ENCODE data around the gene FGGY. TPM values are rescaled to one million over a fixed set of nuclear protein-coding genes. Genes with fewer than 3 reads are reported as not detected.

Gene FGGY
- total RNA-seq, 1 donor, result 24.6 TPM

DNA sequence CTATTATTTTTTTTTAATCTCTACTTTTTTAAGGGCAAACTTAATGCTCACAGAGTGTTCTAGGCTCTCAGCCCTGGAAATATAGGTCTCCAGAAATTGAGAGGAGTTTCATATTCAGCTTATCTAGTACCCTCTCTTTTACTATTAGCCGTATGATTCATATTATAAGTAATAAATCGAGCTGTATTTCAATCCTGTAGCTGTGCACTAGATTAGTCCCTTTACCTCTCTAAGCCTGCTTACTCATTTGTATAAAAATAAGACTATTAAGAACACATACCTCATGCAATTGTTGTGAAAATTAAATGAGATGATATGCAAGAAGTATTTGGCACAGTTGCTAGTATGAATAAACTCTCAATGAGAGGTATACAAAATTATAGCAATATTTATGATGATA, 389.7 kb downstream of the FGGY start:
- H3K4me2 ChIP-seq (ENCODE audit: insufficient read depth, low read length), result no peak overlapping the region
- peaks cover 2% of the 10 kb centered on the region for H3K4me1 ChIP-seq (ENCODE audit: insufficient read depth, low read length)
- no peaks in the 10 kb centered on the region for H3K79me2 ChIP-seq (ENCODE audit: insufficient read depth, low read length)
- H3K36me3 ChIP-seq (ENCODE audit: insufficient read depth, low read length), result no peaks in the 10 kb centered on the region
- no peak overlapping the region for H3K4me3 ChIP-seq (ENCODE audit: insufficient read depth, low read length)
- H3K9me3 ChIP-seq (ENCODE audit: low read depth, low read length), result no peaks in the 10 kb centered on the region
- no peak overlapping the region for H3K27ac ChIP-seq (ENCODE audit: low read depth, low read length)
- no peaks in the 10 kb centered on the region for H4K20me1 ChIP-seq (ENCODE audit: insufficient read depth, low read length)
- TF ChIP-seq CTCF (IDR thresholded peaks at IDR 0.05; ENCODE audit: extremely low read depth, low read depth, low read length), result no peak
- H3K27me3 ChIP-seq (ENCODE audit: insufficient read depth, low read length), result no peaks in the 10 kb centered on the region
- H2AFZ ChIP-seq (ENCODE audit: low read length), result no peak overlapping the region
- DNase-seq (ENCODE audit: insufficient read length, low spot score, missing footprints), result no peak

DNA sequence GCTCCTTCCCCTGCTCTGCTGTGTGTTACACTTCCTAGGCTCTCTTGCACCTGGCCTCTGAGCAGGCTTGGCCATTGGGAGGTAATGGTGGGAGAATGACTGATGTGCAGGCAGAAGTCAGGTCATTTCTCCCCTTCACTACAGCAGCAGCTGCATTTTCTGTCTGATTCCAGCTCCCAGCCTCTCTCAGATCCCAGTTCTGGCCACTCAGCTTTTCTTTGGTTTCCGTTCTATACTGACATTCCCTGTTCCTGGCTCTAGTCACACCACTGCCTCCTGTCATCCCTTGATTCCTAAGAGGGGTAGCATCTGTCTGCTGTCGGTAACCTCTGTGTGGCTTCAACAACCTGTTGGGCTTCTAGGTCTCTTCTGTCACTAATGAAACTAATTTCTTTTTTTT, 390.2 kb downstream of the FGGY start:
- H3K27ac ChIP-seq (ENCODE audit: low read depth, low read length), result no peak overlapping the region
- H3K79me2 ChIP-seq (ENCODE audit: insufficient read depth, low read length), result no peaks in the 10 kb centered on the region
- peaks cover 2% of the 10 kb centered on the region for H3K4me1 ChIP-seq (ENCODE audit: insufficient read depth, low read length)
- no peaks in the 10 kb centered on the region for H3K36me3 ChIP-seq (ENCODE audit: insufficient read depth, low read length)
- no peak for TF ChIP-seq CTCF (IDR thresholded peaks at IDR 0.05; ENCODE audit: extremely low read depth, low read depth, low read length)
- no peaks in the 10 kb centered on the region for H4K20me1 ChIP-seq (ENCODE audit: insufficient read depth, low read length)
- H3K27me3 ChIP-seq (ENCODE audit: insufficient read depth, low read length), result no peaks in the 10 kb centered on the region
- no peak overlapping the region for H3K4me2 ChIP-seq (ENCODE audit: insufficient read depth, low read length)
- DNase-seq (ENCODE audit: insufficient read length, low spot score, missing footprints), result no peak
- H3K9me3 ChIP-seq (ENCODE audit: low read depth, low read length), result no peaks in the 10 kb centered on the region
- no peak overlapping the region for H3K4me3 ChIP-seq (ENCODE audit: insufficient read depth, low read length)
- no peak overlapping the region for H2AFZ ChIP-seq (ENCODE audit: low read length)

GRCh38 chr1:59688976-59689375, 392.1 kb downstream of the FGGY start:
- Histone ChIP-seq H3K79me2 (ENCODE audit: insufficient read depth, low read length) (no peaks in the 10 kb centered on the region), H3K9me3 (ENCODE audit: low read depth, low read length) (no peaks in the 10 kb centered on the region), H3K4me3 (ENCODE audit: insufficient read depth, low read length) (no peak overlapping the region), H3K27me3 (ENCODE audit: insufficient read depth, low read length) (no peaks in the 10 kb centered on the region), H4K20me1 (ENCODE audit: insufficient read depth, low read length) (no peaks in the 10 kb centered on the region), H3K4me1 (ENCODE audit: insufficient read depth, low read length) (peaks cover 10% of the 10 kb centered on the region), H3K36me3 (ENCODE audit: insufficient read depth, low read length) (no peaks in the 10 kb centered on the region), H2AFZ (ENCODE audit: low read length) (no peak overlapping the region), H3K27ac (ENCODE audit: low read depth, low read length) (no peak overlapping the region), H3K4me2 (ENCODE audit: insufficient read depth, low read length) (no peak overlapping the region)
- no peak for TF ChIP-seq CTCF (IDR thresholded peaks at IDR 0.05; ENCODE audit: extremely low read depth, low read depth, low read length)
- no peak for DNase-seq (ENCODE audit: insufficient read length, low spot score, missing footprints)

DNA sequence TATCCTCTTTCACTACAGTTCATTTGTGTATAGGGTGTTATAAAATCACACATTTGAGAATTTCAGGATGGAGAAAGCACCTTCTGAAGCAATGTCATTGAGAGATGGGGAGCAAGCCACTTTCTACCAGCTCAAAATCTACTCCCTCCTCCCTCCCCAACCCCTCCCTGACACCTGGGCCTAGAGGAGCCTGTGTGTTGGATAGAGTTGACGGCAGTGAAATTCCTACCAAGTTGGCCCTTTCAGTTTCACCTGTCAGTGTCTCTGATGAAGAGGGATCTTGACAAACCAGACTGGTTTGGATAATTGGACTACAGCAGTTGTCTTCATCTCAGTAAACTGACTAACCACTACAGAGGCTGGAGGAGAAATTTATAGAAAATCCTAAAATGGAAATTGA, 392.8 kb downstream of the FGGY start:
- no peak for DNase-seq (ENCODE audit: insufficient read length, low spot score, missing footprints)
- no peaks in the 10 kb centered on the region for H3K9me3 ChIP-seq (ENCODE audit: low read depth, low read length)
- H4K20me1 ChIP-seq (ENCODE audit: insufficient read depth, low read length), result no peaks in the 10 kb centered on the region
- H3K27ac ChIP-seq (ENCODE audit: low read depth, low read length), result no peak overlapping the region
- H3K27me3 ChIP-seq (ENCODE audit: insufficient read depth, low read length), result no peaks in the 10 kb centered on the region
- TF ChIP-seq CTCF (IDR thresholded peaks at IDR 0.05; ENCODE audit: extremely low read depth, low read depth, low read length), result no peak
- no peaks in the 10 kb centered on the region for H3K79me2 ChIP-seq (ENCODE audit: insufficient read depth, low read length)
- H2AFZ ChIP-seq (ENCODE audit: low read length), result no peak overlapping the region
- H3K4me1 ChIP-seq (ENCODE audit: insufficient read depth, low read length), result peaks cover 10% of the 10 kb centered on the region
- H3K4me2 ChIP-seq (ENCODE audit: insufficient read depth, low read length), result no peak overlapping the region
- H3K36me3 ChIP-seq (ENCODE audit: insufficient read depth, low read length), result no peaks in the 10 kb centered on the region
- H3K4me3 ChIP-seq (ENCODE audit: insufficient read depth, low read length), result no peak overlapping the region

All from osteoblast (primary cell).